ENCODE measurements around the gene SAMD11.

SAMD11 gene

GRCh38 chr1:917466-918091 lies 6.1 kb upstream of the SAMD11 start:
- TF ChIP-seq CTCF (IDR thresholded peaks at IDR 0.05; ENCODE audit: extremely low read depth, missing control alignments) = no peak
- no peak for DNase-seq (ENCODE audit: low spot score)

- TF ChIP-seq CTCF (IDR thresholded peaks at IDR 0.05; ENCODE audit: extremely low read depth, missing control alignments) = no peak
These were observed 5.4 kb upstream of the SAMD11 start for GRCh38 chr1:918353-918752.

DNA sequence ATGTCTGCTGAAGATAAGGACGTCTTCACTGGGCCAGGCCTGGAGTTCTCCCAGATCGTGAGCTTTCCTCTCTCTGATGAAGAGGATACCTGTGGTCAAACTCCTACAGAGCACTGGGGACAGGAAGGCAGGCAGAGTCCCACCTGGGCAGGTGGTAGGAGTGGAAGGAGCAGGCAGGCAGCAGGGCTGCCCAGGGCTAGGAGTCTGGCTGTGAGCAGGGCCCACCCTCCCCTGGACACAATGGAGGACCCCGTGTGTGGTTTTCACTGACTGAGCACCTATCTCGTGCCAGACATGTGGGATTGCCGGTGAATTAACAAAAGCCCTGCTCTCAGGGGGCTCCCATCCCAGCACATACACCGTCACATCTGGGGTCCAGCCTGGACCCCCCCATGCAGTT lies 4.9 kb upstream of the SAMD11 start:
- TF ChIP-seq CTCF (IDR thresholded peaks at IDR 0.05; ENCODE audit: extremely low read depth, missing control alignments) = no peak
- DNase-seq (ENCODE audit: low spot score) = no peak

More at GRCh38 chr1:918353-918752, 5.4 kb upstream of the SAMD11 start:
- no peak for DNase-seq (ENCODE audit: low spot score)

- no peak for TF ChIP-seq CTCF (IDR thresholded peaks at IDR 0.05; ENCODE audit: extremely low read depth, missing control alignments)
- DNase-seq (ENCODE audit: low spot score) = no peak
These were observed 4.4 kb upstream of the SAMD11 start for GRCh38 chr1:919271-919872.

GRCh38 chr1:920010-920409 lies 3.7 kb upstream of the SAMD11 start:
- DNase-seq (ENCODE audit: low spot score) = no peak
- no peak for TF ChIP-seq CTCF (IDR thresholded peaks at IDR 0.05; ENCODE audit: extremely low read depth, missing control alignments)

DNA sequence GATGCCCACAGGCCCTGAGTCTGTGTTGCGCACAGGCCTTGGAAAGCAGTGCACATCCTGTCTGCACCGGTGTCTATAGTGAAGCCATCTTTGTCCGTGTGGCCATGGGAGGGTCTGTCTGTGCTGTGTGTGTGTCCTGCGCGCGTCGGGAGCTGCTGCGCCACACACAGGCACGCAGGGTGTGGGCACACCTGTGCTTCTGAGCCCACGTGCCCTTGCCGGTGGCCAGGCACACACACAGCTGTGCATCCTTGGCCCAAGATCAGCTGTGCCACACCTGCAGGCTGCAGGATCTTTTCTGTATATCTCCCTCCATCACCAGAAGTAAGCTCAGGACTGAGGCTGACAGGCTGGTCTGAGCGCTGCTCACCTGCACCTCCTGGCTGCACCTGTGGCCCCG lies 3.2 kb upstream of the SAMD11 start:
- no peak for TF ChIP-seq CTCF (IDR thresholded peaks at IDR 0.05; ENCODE audit: extremely low read depth, missing control alignments)
- DNase-seq (ENCODE audit: low spot score) = no peak

- TF ChIP-seq CTCF (IDR thresholded peaks at IDR 0.05; ENCODE audit: extremely low read depth, missing control alignments) = no peak
- no peak for DNase-seq (ENCODE audit: low spot score)
These were observed 2.5 kb upstream of the SAMD11 start for GRCh38 chr1:921011-921837.

All from GM20000 (cell line).